NCI-H1092 treated with DMSO at 0.1 percent for 48 hours (cell line): ENCODE results near the gene FAAP20.
"Not testable (repeated sequence)": the region's sequence is repeated elsewhere in the genome, so short reads cannot be mapped to it uniquely, and the experiment has no call there.

Experiments used
- DNase-seq: peaks from one replicate; lab custom pipeline; 2025; lab: John Stamatoyannopoulos, UW

Gene FAAP20

DNA sequence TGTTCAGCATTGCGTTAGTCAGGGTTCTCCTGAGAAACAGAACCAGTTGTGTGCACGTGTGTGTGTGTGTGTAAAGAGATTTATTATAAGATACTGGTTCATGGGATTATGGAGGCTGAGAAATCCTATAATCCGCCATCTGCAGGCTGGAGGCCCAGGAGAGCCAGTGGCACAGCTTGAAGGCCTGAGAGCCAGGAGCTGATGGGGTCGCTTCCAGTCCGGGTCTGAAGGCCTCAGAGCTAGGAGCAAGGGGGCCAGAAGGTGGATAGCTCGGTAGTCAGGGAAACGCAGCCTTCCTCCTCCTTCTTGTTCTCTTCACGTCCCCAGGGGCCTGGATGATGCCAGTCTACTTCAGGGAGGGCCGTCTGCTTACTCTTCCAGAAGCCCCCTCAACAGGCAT lies 37.7 kb downstream of the FAAP20 start:
- no peak for DNase-seq

GRCh38 chr1:2155788-2156187 lies 38.8 kb downstream of the FAAP20 start:
- DNase-seq = no peak

DNA sequence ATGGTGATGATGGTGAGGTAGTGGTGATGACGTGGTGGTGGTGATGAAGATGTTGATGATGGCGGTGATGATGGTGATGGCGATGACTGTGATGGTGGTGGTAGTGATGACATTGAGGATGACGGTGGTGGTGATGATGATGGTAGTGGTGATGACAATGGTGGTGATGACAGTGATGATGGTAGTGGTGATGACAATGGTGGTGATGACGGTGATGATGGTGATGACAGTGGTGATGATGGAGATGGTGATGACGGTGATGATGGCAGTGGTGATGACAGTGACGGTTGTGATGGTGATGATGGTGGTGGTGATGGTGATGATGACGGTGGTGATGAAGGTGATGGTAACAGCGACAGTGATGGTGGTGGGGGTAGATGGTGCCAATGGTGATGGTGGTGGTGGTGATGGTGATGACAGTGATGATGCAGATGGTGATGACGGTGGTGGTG lies 39.4 kb downstream of the FAAP20 start:
- no peak for DNase-seq

GRCh38 chr1:2154022-2154421 lies 40.5 kb downstream of the FAAP20 start:
- DNase-seq = no peak

GRCh38 chr1:2152954-2153353 lies 41.6 kb downstream of the FAAP20 start:
- no peak for DNase-seq

- no peak for DNase-seq
Measured at GRCh38 chr1:2151911-2152310, 42.7 kb downstream of the FAAP20 start.

GRCh38 chr1:2151252-2151651 lies 43.3 kb downstream of the FAAP20 start:
- no peak for DNase-seq

- DNase-seq = no peak
Measured at GRCh38 chr1:2150801-2151200, 43.8 kb downstream of the FAAP20 start.

GRCh38 chr1:2148691-2149090 lies 45.9 kb downstream of the FAAP20 start:
- DNase-seq = no peak

DNA sequence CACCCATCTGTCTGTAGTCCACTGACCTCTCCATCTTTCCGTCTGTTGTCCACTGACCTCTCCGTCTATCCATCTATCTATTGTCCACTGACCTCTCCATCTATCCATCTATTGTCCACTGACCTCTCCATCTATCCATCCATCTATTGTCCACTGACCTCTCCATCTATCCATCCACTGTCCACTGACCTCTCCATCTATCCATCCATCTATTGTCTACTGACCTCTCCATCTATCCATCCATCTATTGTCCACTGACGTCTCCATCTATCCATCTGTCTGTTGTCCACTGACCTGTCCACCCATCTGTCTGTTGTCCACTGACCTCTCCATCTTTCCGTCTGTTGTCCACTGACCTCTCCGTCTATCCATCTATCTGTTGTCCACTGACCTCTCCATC lies 46.7 kb downstream of the FAAP20 start:
- not testable (repeated sequence) for DNase-seq

DNA sequence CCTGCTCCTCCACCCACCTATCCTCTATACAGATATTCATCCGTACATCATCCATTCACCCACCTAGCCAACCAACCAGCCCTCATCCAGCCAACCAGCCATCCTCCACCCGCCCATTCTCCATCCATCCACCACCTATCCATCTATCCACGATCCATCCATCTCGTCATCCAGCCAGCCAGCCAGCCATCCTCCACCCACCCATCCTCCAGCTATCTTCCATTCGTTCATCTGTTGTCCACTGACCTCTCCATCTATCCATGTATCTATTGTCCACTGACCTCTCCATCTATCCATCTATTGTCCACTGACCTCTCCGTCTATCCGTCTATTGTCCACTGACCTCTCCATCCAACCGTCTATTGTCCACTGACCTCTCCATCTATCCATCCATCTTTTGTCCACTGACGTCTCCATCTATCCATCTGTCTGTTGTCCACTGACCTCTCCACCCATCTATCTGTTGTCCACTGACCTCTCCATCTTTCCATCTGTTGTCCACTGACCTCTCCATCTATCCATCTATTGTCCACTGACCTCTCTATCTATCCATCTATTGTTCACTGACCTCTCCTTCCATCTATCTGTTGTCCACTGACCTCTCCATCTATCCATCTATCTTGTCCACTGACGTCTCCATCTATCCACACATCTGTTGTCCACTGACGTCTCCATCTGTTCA lies 47.6 kb downstream of the FAAP20 start:
- no peak for DNase-seq

DNA sequence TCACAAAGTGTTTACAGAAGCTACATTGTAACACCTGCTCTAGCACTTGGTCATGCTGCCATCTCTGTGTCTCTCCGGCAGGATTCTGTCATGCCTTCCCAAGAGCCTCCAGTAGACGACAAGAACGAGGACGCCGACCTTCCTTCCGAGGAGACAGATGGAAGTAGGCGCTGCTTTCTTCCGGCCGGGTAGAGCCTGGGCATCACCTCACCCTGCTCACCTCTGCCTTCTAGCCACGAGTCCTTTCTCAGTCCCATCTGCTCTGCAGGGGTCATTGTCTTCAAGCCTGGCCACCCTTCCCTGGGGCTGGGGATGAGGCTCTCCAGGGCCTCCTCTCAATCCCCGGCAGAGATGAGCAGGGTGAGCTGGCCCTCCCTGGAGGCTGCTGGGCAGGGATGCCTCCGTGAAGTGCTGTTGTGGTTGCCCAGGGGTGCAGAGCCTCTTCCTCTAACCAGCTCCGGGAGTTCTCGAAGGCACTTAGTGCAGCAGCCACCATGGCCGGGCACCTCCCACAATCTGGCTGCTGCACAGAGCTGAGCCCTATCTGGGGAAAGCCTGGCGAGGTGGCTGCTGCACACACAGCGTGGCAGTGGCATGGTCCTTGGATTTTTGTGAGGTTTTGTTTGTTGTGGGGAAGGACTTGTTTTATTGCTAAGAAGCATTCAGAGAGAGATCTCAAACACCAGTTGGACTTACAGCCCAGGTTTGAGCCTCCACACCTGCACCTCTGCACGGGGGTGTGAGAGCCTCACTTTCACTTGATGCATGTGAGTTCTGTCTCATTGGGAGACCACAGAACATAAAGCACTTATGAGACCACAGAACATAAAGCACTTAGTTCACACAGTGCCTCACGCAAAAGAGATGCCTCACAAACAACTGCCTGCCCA lies 48.4 kb downstream of the FAAP20 start:
- no peak for DNase-seq

- DNase-seq = no peak
Measured at GRCh38 chr1:2144501-2145090, 50.0 kb downstream of the FAAP20 start.

- DNase-seq = no peak
Measured at GRCh38 chr1:2143814-2144500, 50.6 kb downstream of the FAAP20 start.

- no peak for DNase-seq
Measured at GRCh38 chr1:2141025-2141424, 53.5 kb downstream of the FAAP20 start.
